ENCODE measurements around the gene CABP7.
A peak's percentile ranks its signal among the peaks of the same experiment; 100 is the strongest.
"Not testable (repeated sequence)": the region's sequence is repeated elsewhere in the genome, so short reads cannot be mapped to it uniquely, and the experiment has no call there.

CABP7 gene

GRCh38 chr22:29750029-29750428 lies 30.2 kb downstream of the CABP7 start:
- no peak for DNase-seq

- no peak for DNase-seq
Observed at GRCh38 chr22:29750559-29751538, 31.0 kb downstream of the CABP7 start.

GRCh38 chr22:29751669-29752068 lies 31.9 kb downstream of the CABP7 start:
- no peak for DNase-seq

GRCh38 chr22:29753808-29754657 lies 34.2 kb downstream of the CABP7 start:
- no peak for DNase-seq

DNA sequence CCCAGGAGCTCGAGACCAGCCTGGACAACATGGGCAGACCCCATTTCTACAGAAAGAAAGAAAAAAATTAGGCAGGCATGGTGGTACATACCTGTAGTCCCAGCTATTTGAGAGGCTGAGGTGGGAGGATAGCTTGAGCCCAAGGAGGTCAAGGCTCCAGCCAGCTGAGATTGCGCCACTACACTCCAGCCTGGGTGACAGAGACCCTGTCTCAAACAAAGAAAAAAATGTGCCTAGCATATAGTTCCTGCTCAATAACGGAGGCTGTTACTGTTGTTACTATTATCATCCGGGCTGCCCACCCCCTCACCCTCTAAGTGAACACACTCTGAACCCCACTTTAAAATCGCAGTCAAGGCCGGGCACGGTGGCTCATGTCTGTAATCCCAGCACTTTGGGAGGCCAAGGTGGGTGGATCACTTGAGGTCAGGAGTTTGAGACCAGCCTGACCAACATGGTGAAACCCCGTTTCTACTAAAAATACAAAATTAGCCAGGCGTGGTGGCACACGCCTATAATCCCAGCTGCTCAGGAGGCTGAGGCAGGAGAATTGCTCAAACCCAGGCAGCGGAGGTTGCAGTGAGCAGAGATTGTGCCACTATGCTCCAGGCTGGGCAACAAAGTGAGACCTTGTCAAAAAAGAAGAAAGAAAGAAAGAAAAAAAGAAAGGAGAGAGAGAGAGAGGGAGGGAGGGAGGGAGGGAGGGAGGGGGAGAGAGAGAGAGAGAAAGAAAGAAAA lies 35.0 kb downstream of the CABP7 start:
- not testable (repeated sequence) for DNase-seq

DNA sequence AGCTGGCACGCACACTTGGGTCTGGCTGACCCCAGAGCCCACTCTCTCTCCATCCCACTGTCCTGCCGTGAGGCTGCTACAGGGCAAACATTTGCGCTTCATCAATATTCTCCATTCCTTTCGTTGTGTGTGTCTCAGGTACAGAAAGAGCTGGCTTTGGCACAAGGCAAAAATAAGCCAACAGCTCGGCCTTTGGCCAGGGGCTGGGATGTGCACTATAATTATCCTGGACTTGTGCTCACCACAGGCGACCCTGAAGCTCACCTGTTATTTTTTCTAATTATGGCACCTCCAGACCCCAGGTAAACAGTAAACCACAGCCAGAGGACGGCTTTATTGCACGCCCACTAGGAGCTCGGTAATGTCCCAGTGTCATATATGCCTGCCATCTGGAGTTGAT lies 36.1 kb downstream of the CABP7 start:
- DNase-seq: no peak

GRCh38 chr22:29756341-29756740 lies 36.5 kb downstream of the CABP7 start:
- no peak for DNase-seq

DNA sequence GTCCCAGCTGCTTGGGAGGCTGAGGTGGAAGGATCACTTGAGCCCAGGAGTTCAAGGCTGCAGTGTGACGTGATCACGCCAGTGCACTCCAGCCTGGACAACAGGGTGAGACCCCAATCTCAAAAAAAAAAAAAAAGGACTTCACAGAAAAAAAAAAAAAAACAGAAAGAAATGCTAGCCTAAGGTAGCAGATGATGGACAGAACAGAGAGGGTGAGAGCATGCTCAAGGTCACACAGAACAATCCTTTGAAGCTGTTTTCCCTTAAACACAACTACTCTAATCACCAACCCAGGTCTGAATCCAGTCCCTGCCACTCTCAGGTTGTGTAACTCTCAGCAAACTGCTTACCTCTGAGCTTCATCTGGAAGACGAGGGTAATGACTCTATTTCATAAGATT lies 37.3 kb downstream of the CABP7 start:
- DNase-seq: no peak

GRCh38 chr22:29758068-29758622 lies 38.3 kb downstream of the CABP7 start:
- no peak for DNase-seq

DNA sequence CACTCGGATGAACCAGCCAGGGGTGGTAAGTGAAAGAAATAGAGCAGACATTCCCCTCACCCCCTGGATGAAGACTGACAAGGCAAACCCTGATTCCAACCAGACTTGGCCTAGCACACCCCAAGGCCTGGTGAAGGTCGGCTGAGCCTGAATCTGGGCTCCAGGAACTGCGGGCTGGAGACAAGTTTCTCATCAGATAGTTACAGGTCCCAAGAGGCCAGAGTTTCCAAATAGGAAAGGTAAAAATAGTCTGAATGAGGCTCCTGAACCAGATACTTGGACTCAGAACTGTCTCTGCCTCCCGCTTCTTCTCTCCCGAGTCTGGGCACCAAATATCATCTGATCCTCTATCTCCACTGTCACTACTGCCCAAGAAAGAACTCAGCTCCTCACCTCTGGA lies 39.2 kb downstream of the CABP7 start:
- no peak for DNase-seq

DNA sequence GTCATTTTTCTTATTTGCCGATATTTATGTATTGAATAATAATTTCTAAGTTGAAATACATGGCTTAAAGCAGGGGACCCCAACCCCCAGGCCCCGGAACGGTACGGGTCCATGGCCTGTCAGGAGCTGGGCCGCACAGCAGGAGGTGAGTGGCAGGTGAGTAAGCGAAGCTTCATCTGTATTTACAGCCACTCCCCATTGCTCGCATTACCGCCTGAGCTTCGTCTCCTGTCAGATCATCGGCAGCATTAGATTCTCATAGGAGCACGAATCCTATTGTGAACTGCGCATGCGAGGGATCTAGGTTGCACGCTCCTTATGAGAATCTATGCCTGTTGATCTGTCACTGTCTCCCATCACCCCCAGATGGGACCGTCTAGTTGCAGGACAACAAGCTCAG lies 42.5 kb downstream of the CABP7 start:
- DNase-seq: no peak

DNA sequence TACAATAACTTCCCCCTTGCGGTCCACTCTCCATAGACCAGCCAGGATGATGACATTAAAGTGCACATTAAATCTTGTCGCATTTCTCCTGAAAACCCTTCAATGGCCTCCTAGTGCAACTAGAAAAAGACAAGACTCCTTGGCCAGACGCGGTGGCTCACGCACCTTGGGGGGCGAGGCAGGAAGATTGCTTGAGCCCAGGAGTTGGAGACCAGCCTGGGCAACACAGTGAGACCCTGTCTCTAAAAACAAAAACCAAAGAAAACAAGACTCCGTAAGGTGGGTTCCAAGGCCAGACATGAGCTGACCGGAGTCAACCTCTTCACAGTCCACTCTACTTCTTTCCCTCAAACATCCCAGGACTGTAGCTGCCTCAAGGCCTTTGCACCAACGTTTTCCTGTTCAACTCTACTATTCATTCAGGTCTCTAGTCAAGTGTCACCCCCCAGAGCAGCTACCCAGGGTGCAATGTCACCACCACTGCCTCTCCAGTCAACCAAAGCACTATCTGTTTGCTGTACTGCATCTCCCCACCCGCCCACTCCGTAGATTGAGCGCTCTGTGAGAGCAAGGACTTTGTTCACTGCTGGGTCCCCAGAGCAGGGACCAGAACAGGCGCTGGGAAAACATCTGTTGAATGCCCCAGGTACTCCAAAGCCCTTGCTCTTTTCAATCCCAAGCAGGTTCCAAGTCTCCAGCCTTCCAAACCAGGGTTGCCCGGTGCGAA lies 46.3 kb downstream of the CABP7 start:
- no peak for DNase-seq

DNA sequence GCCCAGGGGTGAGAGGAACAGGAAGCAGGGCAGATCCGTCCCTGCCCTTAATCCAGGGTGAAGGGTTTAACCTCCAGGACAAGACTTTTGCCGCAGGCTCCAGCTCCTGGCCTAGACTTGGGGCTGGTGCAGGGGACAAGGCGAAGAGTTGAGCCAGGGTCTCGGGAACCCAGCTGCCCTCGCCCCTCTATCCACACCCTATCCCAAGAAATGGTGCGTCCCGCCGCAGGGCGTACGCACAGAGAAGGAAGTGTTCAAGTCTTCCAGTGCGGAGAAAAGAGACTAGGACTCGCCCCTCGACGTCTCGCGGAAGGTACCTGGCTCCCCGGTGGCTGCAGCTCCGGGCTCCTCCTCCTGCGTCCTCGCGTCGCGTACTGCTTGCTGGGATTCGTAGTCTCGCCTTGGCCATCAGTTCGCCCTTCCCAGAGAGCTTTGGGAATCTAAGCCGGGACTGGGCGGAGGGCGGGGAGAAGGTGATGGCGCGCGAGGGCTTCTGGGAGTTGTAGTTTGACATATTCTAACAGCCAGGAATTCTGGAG lies 46.9 kb downstream of the CABP7 start, which contains the start of gene ZMAT5:
Gene ZMAT5, minus strand, starts transcription at position 376 of the 539 bp plus-strand sequence. CDS start 18,463 bp downstream, outside the sequence.
- peak; percentile 100 for DNase-seq

- DNase-seq: peak; percentile 100
Observed at GRCh38 chr22:29767171-29768051, 47.6 kb downstream of the CABP7 start, which contains the start of gene UQCR10. Gene UQCR10, plus strand, starts transcription at chr22:29767369. Its CDS starts 30 bp downstream, at chr22:29767399.

GRCh38 chr22:29768052-29768693 lies 48.4 kb downstream of the CABP7 start:
- no peak for DNase-seq

DNA sequence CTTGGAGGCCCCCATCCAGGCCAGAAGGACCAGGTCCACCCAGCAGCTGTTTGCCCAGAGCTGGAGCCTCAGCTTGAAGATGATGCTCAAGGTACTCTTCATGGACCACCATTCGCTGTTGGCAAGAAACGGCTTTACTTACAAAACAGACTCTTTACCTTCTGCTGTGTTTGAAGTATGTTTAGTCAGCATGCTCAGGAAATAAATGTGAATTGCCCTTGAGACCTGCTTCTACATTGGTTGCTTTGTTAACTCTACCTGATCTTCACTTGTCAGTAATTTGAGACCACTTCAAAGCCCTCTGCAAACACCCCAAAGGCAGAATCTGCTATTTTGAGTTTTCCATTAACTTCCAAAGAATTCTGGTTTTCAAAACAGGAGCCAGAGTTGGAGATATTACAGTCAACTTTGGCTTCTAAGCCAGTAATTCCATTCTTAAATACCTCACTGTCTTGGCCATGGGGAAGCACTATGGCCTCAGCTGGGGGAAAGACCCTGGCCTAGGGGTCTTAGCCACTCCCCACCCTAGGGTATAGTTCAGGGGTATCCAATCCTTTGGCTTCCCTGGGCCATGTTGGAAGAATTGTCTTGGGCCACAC lies 50.0 kb downstream of the CABP7 start:
- DNase-seq: no peak

DNA sequence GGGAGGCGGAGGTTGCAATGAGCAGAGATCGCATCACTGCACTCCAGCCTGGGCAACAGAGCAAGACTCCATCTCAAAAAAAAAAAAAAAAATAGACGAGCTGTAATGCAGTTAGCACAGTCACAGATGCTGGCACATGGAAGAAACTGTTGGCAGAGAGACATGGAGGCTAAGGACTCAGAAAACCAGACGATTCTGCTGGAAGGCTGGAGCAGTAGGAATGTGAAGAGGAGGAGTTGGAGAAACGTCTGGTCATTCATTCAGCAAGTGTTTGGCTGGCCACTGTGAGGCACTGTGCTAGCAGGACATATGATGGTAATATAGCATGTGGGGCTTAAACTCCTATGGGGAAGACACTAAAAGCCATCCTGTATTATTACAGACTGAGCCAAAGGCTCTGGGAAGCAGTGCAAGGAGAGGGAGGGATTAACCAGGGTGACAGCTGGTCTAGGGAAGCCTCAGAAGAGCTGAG lies 52.4 kb downstream of the CABP7 start:
- DNase-seq: peak; percentile 27

DNA sequence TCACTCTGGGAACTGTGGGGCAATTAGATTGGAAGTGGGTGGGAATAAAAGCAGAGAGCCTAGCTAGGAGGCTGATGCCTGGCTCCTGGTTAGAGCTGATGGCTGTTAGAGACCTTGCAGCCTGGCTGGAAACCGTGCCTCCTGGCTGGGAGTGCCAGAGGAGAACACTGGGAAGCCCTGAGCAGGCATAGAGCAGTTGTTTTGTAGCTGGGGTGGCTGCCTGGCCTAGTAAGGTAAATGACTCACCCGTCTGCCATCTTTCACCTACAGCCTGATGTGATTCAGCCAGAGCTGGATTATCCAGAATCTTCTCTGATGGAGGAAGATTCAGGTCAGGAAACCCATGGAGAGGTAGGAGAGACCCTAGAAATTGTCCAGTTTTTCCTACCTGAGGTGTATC lies 53.4 kb downstream of the CABP7 start:
- no peak for DNase-seq

DNA sequence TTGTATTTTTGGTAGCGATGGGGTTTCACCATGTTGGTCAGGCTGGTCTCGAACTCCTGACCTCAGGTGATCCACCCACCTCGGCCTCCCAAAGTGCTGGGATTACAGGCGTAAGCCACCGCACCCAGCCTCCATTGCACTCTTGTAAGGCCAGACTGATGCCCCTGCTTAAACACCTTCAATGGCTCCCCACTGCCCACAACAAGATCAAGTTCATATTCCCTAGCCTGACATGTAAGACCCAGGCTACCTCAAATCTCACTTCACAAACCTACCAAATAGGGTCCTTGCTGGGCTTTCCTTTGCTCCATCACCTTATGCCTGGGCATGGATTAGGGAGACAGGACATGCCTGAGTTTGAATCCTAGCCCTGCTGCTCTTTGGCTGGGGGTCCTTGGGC lies 60.4 kb downstream of the CABP7 start:
- no peak for DNase-seq
